Left renal pelvis (tissue), 4 donors: ENCODE data around the gene ARL8A. TPM values are rescaled to one million over a fixed set of nuclear protein-coding genes. Genes with fewer than 3 reads are reported as not detected.
"Not testable (repeated sequence)": the region's sequence is repeated elsewhere in the genome, so short reads cannot be mapped to it uniquely, and the experiment has no call there.

Experiments used
- DNase-seq, 4 donors: peaks; one replicate each; pipeline ENCODE4 v3.0.0-alpha.2; 2013; ENCODE audit warnings: low read depth in 4 of 4, low spot score in 3 of 4
- polyA plus RNA-seq, 4 donors: library from polyadenylated mRNA; unstranded; fragments of 120-200 nt; gene quantifications; one replicate each; pipeline ENCODE4 v1.2.1, GENCODE V29; 2013; ENCODE audit not compliant: insufficient read length in 4 of 4

Gene ARL8A
- polyA plus RNA-seq, 4 donors, result 44.2 to 52.3 (median 48.7) TPM

DNA sequence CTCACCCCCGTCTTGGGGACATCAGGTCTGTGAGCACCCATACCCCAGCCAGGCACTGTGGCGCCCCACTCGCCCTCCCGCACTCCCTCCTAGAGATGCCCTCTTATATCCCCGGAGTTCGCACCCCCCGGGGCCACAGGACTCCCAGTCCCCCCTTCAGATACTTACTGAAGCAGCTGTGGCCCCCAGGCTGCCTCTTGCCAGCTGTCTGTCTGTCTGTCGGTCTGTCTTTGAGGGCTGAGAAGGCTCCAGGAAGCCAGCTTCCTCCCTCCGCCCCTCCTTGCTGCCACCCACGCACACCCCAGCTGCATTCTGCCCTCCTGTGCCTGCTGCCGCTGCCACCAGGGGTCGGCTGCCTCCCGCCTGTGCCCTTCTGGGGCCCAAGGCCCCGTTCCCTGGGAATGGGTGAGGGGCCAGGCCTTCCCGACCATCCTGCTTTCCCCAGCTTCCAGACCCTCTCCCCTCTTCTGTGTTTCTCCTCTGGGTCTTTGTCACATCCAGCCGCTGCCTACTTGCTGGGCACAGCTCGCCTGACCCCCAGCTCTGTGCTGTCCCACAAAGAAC is 15.9 kb upstream of the ARL8A start, which contains the start of gene PTPN7:
PTPN7 (minus strand) TSS at position 226 of the 564 bp plus-strand sequence. CDS start 1,200 bp downstream, outside the sequence.
- no peak for DNase-seq

- DNase-seq, result no peak
These were observed 15.2 kb upstream of the ARL8A start for GRCh38 chr1:202159534-202160371.

- no peak for DNase-seq
These were observed 14.4 kb upstream of the ARL8A start for GRCh38 chr1:202158810-202159533.

GRCh38 chr1:202157945-202158344 is 13.4 kb upstream of the ARL8A start:
- no peak for DNase-seq

- DNase-seq, result no peak
These were observed 12.1 kb upstream of the ARL8A start for GRCh38 chr1:202156590-202156989.

DNA sequence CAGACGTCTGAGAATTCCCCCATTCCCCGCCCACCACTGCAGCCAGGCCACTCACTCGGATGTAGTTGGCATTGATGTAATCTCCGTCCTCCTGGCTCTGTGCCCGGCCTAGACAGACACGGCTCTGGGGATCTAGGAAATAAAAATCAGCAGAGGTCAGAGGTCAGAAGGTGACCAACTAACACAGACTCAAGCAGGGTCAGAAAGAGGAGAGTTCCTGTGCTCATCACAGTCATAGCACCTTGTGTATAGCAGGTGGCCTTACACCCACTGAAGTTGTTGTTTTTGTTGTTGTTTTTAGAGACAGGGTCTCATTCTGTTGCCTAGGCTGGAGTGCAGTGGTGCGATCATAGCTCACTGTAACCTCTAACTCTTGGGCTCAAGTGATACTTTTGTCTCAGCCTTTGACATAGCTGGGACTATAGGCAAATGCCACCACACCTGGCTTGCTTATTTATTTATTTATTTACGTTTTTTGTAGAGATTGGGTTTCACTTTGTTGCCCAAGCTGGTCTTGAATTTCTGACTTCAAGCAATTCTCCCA is 11.0 kb upstream of the ARL8A start:
- no peak for DNase-seq

- DNase-seq, result peak in 1 of 4 donors; percentile 72
These were observed 10.4 kb upstream of the ARL8A start for GRCh38 chr1:202154766-202155477.

- DNase-seq, result no peak
These were observed 9.7 kb upstream of the ARL8A start for GRCh38 chr1:202154148-202154765.

DNA sequence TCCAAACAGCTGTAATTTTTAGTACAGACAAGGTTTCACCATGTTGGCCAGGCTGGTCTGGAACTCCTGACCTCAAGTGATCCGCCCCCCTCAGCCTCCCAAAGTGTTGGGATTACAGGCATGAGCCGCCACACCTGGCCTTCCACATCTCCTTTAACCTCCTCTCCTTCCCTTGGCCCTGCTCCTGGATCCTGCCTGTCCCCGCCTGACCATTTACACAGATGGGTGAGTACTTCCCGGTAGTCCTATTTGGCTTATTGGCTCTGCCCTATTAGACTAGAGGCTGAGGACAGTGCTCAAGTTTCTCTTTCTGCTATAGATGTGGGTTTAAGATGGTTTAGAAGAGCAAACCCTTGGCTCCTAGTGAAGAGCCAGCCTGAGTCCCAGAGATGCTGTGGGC is 8.7 kb upstream of the ARL8A start:
- no peak for DNase-seq

GRCh38 chr1:202152399-202152798 is 7.9 kb upstream of the ARL8A start:
- no peak for DNase-seq

DNA sequence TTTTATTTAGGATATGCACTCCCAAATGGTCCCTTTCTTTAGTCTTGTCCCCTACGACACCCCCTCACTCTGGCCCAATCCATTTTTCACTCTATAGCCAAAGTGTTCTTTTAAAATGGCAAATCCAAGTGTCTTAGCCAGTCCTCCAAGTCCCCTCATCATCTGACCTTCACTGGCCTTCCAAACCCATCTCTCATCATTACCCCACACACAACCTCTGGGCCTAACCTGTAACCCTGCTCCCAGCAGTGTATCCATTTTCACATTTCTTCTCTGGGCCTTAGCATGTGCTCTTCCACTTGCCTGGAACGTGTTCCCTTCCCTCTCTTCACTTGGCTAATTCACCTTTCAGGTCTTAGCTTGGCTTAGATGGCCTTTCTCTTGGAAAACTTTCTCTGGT is 6.5 kb upstream of the ARL8A start:
- no peak for DNase-seq

DNA sequence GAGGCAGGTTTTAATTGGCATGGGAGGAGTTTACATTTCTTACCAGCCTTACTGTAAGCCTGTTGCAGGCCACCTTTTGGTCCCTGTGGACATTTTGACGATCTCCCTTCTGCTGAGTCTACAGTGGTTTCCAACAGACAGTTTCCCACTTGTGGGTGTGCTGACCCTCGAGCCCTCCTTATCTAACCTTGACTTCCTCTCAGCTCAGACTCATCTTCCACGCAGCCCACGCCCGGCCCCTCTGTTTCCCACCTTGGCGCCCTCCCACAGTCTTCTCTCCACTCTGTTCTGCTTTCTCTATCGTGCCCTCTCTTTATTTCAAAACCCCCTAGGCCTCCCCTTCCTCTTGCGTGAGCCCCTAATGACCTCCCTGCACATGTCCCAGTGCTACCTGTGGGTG is 6.1 kb upstream of the ARL8A start:
- DNase-seq, result no peak

GRCh38 chr1:202150187-202150586 is 5.7 kb upstream of the ARL8A start:
- no peak for DNase-seq

GRCh38 chr1:202149566-202149965 is 5.0 kb upstream of the ARL8A start:
- no peak for DNase-seq

GRCh38 chr1:202148391-202148790 is 3.9 kb upstream of the ARL8A start:
- DNase-seq, result no peak

GRCh38 chr1:202146993-202147392 is 2.5 kb upstream of the ARL8A start:
- DNase-seq, result no peak

GRCh38 chr1:202146279-202146678 is 1.7 kb upstream of the ARL8A start:
- DNase-seq, result no peak

- not testable (repeated sequence) for DNase-seq
These were observed 1.2 kb upstream of the ARL8A start for GRCh38 chr1:202145744-202146140.

- DNase-seq, result no peak
These were observed 669 bp upstream of the ARL8A start for GRCh38 chr1:202145068-202145743.
